Measurements from ENCODE around the gene TPRG1.

Gene TPRG1

GRCh38 chr3:189169728-189170127 is 2.0 kb upstream of the TPRG1 start:
- DNase-seq: no peak
- no peak overlapping the region for H3K9ac ChIP-seq (ENCODE audit: low read length)
- H2BK120ac ChIP-seq (ENCODE audit: low read depth, low read length): no peak overlapping the region
- no peak overlapping the region for H3K4me3 ChIP-seq (ENCODE audit: insufficient read depth in 1 of 2, low read depth in 1 of 2, low read length in 2 of 2)
- no peaks in the 10 kb centered on the region for H3K27me3 ChIP-seq (ENCODE audit: control insufficient read depth in 1 of 2, insufficient read depth in 1 of 2, low read length in 2 of 2)
- H4K8ac ChIP-seq (ENCODE audit: low read length): no peak overlapping the region
- H2BK5ac ChIP-seq (ENCODE audit: low read depth, low read length, poor library complexity, severe bottlenecking): no peak overlapping the region
- H3K4ac ChIP-seq (ENCODE audit: low read depth in 1 of 2, low read length in 2 of 2): no peak overlapping the region
- no peak overlapping the region for H3K23ac ChIP-seq (ENCODE audit: low read length in 2 of 2)
- H2BK12ac ChIP-seq (ENCODE audit: low read length in 2 of 2): peak overlapping the region in 1 of 2 experiments; percentile 3
- no peak overlapping the region for H3K14ac ChIP-seq (ENCODE audit: low read length in 2 of 2)
- H2AK5ac ChIP-seq (ENCODE audit: low read length, severe bottlenecking): no peak overlapping the region
- no peak overlapping the region for H3K18ac ChIP-seq (ENCODE audit: low read depth in 1 of 2, low read length in 2 of 2)
- peak overlapping the region; percentile 32 for H2BK15ac ChIP-seq (ENCODE audit: low read depth, poor library complexity, severe bottlenecking)
- no peak overlapping the region for H3K4me2 ChIP-seq (ENCODE audit: low read length, poor library complexity, severe bottlenecking)
- 52% methylated on average over 5 of the region's 6 CpGs for WGBS
- no peaks in the 10 kb centered on the region for H3K9me3 ChIP-seq (ENCODE audit: control insufficient read depth, low read length)
- H3K27ac ChIP-seq (ENCODE audit: low read length, poor library complexity, severe bottlenecking): no peak overlapping the region
- H2AFZ ChIP-seq (ENCODE audit: low read depth, low read length): no peak overlapping the region
- no peaks in the 10 kb centered on the region for H3K79me1 ChIP-seq (replicated peaks; ENCODE audit: low read length, poor library complexity, severe bottlenecking)
- no peaks in the 10 kb centered on the region for H3K36me3 ChIP-seq (ENCODE audit: control insufficient read depth in 1 of 2, insufficient read depth in 2 of 2, low read depth in 1 of 2, low read length in 2 of 2)
- H3K4me1 ChIP-seq (ENCODE audit: control insufficient read depth, insufficient read depth, low read depth, low read length): no peaks in the 10 kb centered on the region
- no peak overlapping the region for H4K91ac ChIP-seq (ENCODE audit: low read length)

DNA sequence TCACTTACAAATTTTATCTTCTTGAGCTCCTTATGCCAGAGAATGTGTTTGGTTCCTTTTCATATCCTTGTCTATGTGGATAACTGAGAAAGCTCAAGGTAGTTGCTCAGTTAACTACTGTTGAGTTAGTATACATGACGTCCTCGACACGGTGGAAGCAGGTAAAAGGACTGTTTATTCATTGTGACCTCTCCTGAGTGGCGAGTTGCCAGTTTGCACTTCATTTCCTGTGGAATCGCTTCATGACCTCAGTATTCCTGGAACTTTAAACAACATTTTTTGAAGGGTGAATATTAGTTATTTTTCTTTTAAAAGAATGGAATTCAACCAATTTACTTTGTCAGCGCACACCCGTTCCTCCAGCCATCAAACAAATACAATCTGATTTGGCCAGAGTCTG is 1.2 kb upstream of the TPRG1 start:
- no peak overlapping the region for H3K4me3 ChIP-seq (ENCODE audit: insufficient read depth in 1 of 2, low read depth in 1 of 2, low read length in 2 of 2)
- no peak overlapping the region for H2BK5ac ChIP-seq (ENCODE audit: low read depth, low read length, poor library complexity, severe bottlenecking)
- H3K18ac ChIP-seq (ENCODE audit: low read depth in 1 of 2, low read length in 2 of 2): no peak overlapping the region
- H2AFZ ChIP-seq (ENCODE audit: low read depth, low read length): no peak overlapping the region
- no peaks in the 10 kb centered on the region for H3K4me1 ChIP-seq (ENCODE audit: control insufficient read depth, insufficient read depth, low read depth, low read length)
- DNase-seq: no peak
- no peak overlapping the region for H3K4ac ChIP-seq (ENCODE audit: low read depth in 1 of 2, low read length in 2 of 2)
- H3K79me1 ChIP-seq (replicated peaks; ENCODE audit: low read length, poor library complexity, severe bottlenecking): no peaks in the 10 kb centered on the region
- no peak overlapping the region for H3K9ac ChIP-seq (ENCODE audit: low read length)
- no peak overlapping the region for H3K4me2 ChIP-seq (ENCODE audit: low read length, poor library complexity, severe bottlenecking)
- no peaks in the 10 kb centered on the region for H3K36me3 ChIP-seq (ENCODE audit: control insufficient read depth in 1 of 2, insufficient read depth in 2 of 2, low read depth in 1 of 2, low read length in 2 of 2)
- H2BK12ac ChIP-seq (ENCODE audit: low read length in 2 of 2): no peak overlapping the region
- no peak overlapping the region for H3K23ac ChIP-seq (ENCODE audit: low read length in 2 of 2)
- 78% methylated on average over 4 of the region's 7 CpGs for WGBS
- no peak overlapping the region for H2AK5ac ChIP-seq (ENCODE audit: low read length, severe bottlenecking)
- H4K8ac ChIP-seq (ENCODE audit: low read length): no peak overlapping the region
- no peak overlapping the region for H4K91ac ChIP-seq (ENCODE audit: low read length)
- no peaks in the 10 kb centered on the region for H3K9me3 ChIP-seq (ENCODE audit: control insufficient read depth, low read length)
- H2BK15ac ChIP-seq (ENCODE audit: low read depth, poor library complexity, severe bottlenecking): no peak overlapping the region
- no peak overlapping the region for H2BK120ac ChIP-seq (ENCODE audit: low read depth, low read length)
- H3K27me3 ChIP-seq (ENCODE audit: control insufficient read depth in 1 of 2, insufficient read depth in 1 of 2, low read length in 2 of 2): no peaks in the 10 kb centered on the region
- no peak overlapping the region for H3K14ac ChIP-seq (ENCODE audit: low read length in 2 of 2)
- H3K27ac ChIP-seq (ENCODE audit: low read length, poor library complexity, severe bottlenecking): no peak overlapping the region

GRCh38 chr3:189172668-189173419 is 1.1 kb downstream of the TPRG1 start:
- Histone ChIP-seq H3K36me3 (ENCODE audit: control insufficient read depth in 1 of 2, insufficient read depth in 2 of 2, low read depth in 1 of 2, low read length in 2 of 2) (no peaks in the 10 kb centered on the region), H4K91ac (ENCODE audit: low read length) (no peak overlapping the region), H2BK12ac (ENCODE audit: low read length in 2 of 2) (no peak overlapping the region), H2BK15ac (ENCODE audit: low read depth, poor library complexity, severe bottlenecking) (no peak overlapping the region), H3K4me3 (ENCODE audit: insufficient read depth in 1 of 2, low read depth in 1 of 2, low read length in 2 of 2) (no peak overlapping the region), H3K9me3 (ENCODE audit: control insufficient read depth, low read length) (no peaks in the 10 kb centered on the region), H3K79me1 (replicated peaks; ENCODE audit: low read length, poor library complexity, severe bottlenecking) (no peaks in the 10 kb centered on the region), H3K27ac (ENCODE audit: low read length, poor library complexity, severe bottlenecking) (no peak overlapping the region), H3K27me3 (ENCODE audit: control insufficient read depth in 1 of 2, insufficient read depth in 1 of 2, low read length in 2 of 2) (peaks cover 0 to 2% of the 10 kb centered on the region in 2 experiments), H3K4ac (ENCODE audit: low read depth in 1 of 2, low read length in 2 of 2) (no peak overlapping the region), H3K18ac (ENCODE audit: low read depth in 1 of 2, low read length in 2 of 2) (no peak overlapping the region), H3K14ac (ENCODE audit: low read length in 2 of 2) (no peak overlapping the region), H3K4me2 (ENCODE audit: low read length, poor library complexity, severe bottlenecking) (no peak overlapping the region), H2BK5ac (ENCODE audit: low read depth, low read length, poor library complexity, severe bottlenecking) (no peak overlapping the region), H2BK120ac (ENCODE audit: low read depth, low read length) (no peak overlapping the region), H4K8ac (ENCODE audit: low read length) (no peak overlapping the region), H3K4me1 (ENCODE audit: control insufficient read depth, insufficient read depth, low read depth, low read length) (no peaks in the 10 kb centered on the region), H2AK5ac (ENCODE audit: low read length, severe bottlenecking) (no peak overlapping the region), H3K9ac (ENCODE audit: low read length) (no peak overlapping the region), H2AFZ (ENCODE audit: low read depth, low read length) (no peak overlapping the region), H3K23ac (ENCODE audit: low read length in 2 of 2) (no peak overlapping the region)
- 85% methylated on average over 8 of the region's 8 CpGs for WGBS
- DNase-seq: no peak

- no peak overlapping the region for H2BK12ac ChIP-seq (ENCODE audit: low read length in 2 of 2)
- H3K4me3 ChIP-seq (ENCODE audit: insufficient read depth in 1 of 2, low read depth in 1 of 2, low read length in 2 of 2): no peak overlapping the region
- H3K14ac ChIP-seq (ENCODE audit: low read length in 2 of 2): no peak overlapping the region
- no peaks in the 10 kb centered on the region for H3K36me3 ChIP-seq (ENCODE audit: control insufficient read depth in 1 of 2, insufficient read depth in 2 of 2, low read depth in 1 of 2, low read length in 2 of 2)
- H2BK120ac ChIP-seq (ENCODE audit: low read depth, low read length): no peak overlapping the region
- no peak overlapping the region for H3K18ac ChIP-seq (ENCODE audit: low read depth in 1 of 2, low read length in 2 of 2)
- H2AK5ac ChIP-seq (ENCODE audit: low read length, severe bottlenecking): no peak overlapping the region
- H2AFZ ChIP-seq (ENCODE audit: low read depth, low read length): no peak overlapping the region
- no peak overlapping the region for H2BK5ac ChIP-seq (ENCODE audit: low read depth, low read length, poor library complexity, severe bottlenecking)
- no peak overlapping the region for H4K8ac ChIP-seq (ENCODE audit: low read length)
- WGBS: 95% methylated on average over 7 of the region's 7 CpGs
- H3K27me3 ChIP-seq (ENCODE audit: control insufficient read depth in 1 of 2, insufficient read depth in 1 of 2, low read length in 2 of 2): no peaks in the 10 kb centered on the region
- H3K4ac ChIP-seq (ENCODE audit: low read depth in 1 of 2, low read length in 2 of 2): no peak overlapping the region
- H3K4me1 ChIP-seq (ENCODE audit: control insufficient read depth, insufficient read depth, low read depth, low read length): no peaks in the 10 kb centered on the region
- peaks cover 2% of the 10 kb centered on the region for H3K9me3 ChIP-seq (ENCODE audit: control insufficient read depth, low read length)
- no peak overlapping the region for H2BK15ac ChIP-seq (ENCODE audit: low read depth, poor library complexity, severe bottlenecking)
- H3K27ac ChIP-seq (ENCODE audit: low read length, poor library complexity, severe bottlenecking): no peak overlapping the region
- no peak for DNase-seq
- H3K23ac ChIP-seq (ENCODE audit: low read length in 2 of 2): no peak overlapping the region
- H3K4me2 ChIP-seq (ENCODE audit: low read length, poor library complexity, severe bottlenecking): no peak overlapping the region
- no peak overlapping the region for H3K9ac ChIP-seq (ENCODE audit: low read length)
- no peaks in the 10 kb centered on the region for H3K79me1 ChIP-seq (replicated peaks; ENCODE audit: low read length, poor library complexity, severe bottlenecking)
- no peak overlapping the region for H4K91ac ChIP-seq (ENCODE audit: low read length)
These were observed 12.8 kb downstream of the TPRG1 start for GRCh38 chr3:189184566-189184965.

All from mesenchymal stem cell (in vitro differentiated cells and primary cell).